Spinal cord (tissue), 10 donors: ENCODE results near the gene AIPL1. TPM values are rescaled to one million over a fixed set of nuclear protein-coding genes. Genes with fewer than 3 reads are reported as not detected.

Experiments
- DNase-seq, 6 donors: peaks; one replicate each; pipeline versions ENCODE4 v3.0.0 to v3.0.0-alpha.2; 2013 to 2015; ENCODE audit warnings: low spot score in 6 of 6, low read depth in 4 of 6
- H3K27ac ChIP-seq: one replicate; pipeline ENCODE4 v1.5.1; 2013; ENCODE audit warnings: low read depth, low read length, control low read depth
- H3K27me3 ChIP-seq: one replicate; pipeline ENCODE4 v1.6.1; 2013; ENCODE audit warnings: low read length; ENCODE audit not compliant: control insufficient read depth, insufficient read depth
- H3K36me3 ChIP-seq: one replicate; pipeline ENCODE4 v1.6.1; 2013; ENCODE audit warnings: low read length; ENCODE audit not compliant: control insufficient read depth, insufficient read depth
- H3K4me1 ChIP-seq: one replicate; pipeline ENCODE4 v1.6.1; 2013; ENCODE audit warnings: low read length; ENCODE audit not compliant: control insufficient read depth, insufficient read depth
- H3K4me3 ChIP-seq: one replicate; pipeline ENCODE4 v1.5.1; 2013; ENCODE audit warnings: low read depth, low read length, control low read depth
- H3K9me3 ChIP-seq: one replicate; pipeline ENCODE4 v1.6.1; 2013; ENCODE audit warnings: low read length; ENCODE audit not compliant: control insufficient read depth, insufficient read depth
- WGBS: methylation state at CpG from one replicate; pipeline ENCODE4 v1.1.5; 2013; ENCODE audit warnings: missing lambda C conversion rate; ENCODE audit not compliant: insufficient coverage; 5-methylcytosine and 5-hydroxymethylcytosine counted together
- polyA plus RNA-seq, 2 donors: library from polyadenylated mRNA; unstranded; fragments of 120-200 nt; gene quantifications; one replicate each; pipeline ENCODE4 v1.2.1, GENCODE V29; 2013; ENCODE audit not compliant: insufficient read length in 2 of 2
- total RNA-seq, 2 donors: library from RNA; depleted of rRNA in 1 of 2; stranded (reverse); fragments of 120-200 nt in 1 of 2; fragments of >200 nt in 1 of 2; gene quantifications; one replicate each; pipeline versions ENCODE4 v1.2.3 to v1.2.4, GENCODE V29; 2013 to 2014
- donor health status: healthy.

The AIPL1 gene
- total and polyA plus RNA-seq, 4 donors: 0.14 to 0.22 (median 0.16) TPM; not detected in 1

DNA sequence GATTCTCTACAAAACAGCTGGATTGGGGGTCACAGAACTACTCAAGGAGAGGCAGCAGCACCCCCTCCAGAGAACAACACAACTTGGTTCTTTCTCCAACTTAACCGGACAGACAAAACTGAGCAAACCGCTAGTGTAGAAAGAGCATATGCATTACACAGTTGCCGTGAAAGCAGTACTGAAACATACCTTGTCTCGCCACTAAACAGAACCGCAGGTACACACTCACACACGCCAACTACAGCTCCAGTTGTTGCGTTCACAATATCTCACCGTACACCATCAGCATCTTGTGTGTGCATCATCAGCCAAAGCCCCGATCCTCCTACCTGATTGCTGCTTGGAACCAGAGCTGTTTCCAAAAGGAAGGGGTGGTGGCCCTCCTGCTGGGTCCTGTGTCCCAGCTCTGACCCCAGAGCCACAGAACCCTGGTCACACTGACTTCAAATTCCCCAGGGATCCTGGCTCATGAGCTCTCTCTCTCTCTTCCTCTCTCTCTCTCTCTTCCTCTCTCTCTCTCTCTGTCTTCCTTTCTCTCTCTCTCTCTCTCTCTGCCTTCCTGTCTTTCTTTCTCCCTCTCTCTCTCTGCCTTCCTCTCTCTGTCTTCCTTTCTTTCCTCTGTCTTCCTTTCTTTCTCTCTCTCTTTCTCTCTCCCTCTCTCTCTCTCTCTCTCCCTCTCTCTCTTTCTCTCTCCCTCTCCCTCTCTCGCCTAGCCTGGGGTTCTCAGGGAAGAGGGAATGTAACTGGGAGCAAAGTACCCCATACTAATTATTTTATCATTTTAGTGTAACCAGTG, 17.7 kb upstream of the AIPL1 start:
- peaks cover 14% of the 10 kb centered on the region for H3K4me1 ChIP-seq
- peaks cover 46% of the 10 kb centered on the region for H3K36me3 ChIP-seq
- H3K4me3 ChIP-seq: no peak overlapping the region
- no peak overlapping the region for H3K27ac ChIP-seq
- no peak for DNase-seq
- no peaks in the 10 kb centered on the region for H3K9me3 ChIP-seq
- 87% methylated on average over 9 of the region's 10 CpGs for WGBS
- no peaks in the 10 kb centered on the region for H3K27me3 ChIP-seq

DNA sequence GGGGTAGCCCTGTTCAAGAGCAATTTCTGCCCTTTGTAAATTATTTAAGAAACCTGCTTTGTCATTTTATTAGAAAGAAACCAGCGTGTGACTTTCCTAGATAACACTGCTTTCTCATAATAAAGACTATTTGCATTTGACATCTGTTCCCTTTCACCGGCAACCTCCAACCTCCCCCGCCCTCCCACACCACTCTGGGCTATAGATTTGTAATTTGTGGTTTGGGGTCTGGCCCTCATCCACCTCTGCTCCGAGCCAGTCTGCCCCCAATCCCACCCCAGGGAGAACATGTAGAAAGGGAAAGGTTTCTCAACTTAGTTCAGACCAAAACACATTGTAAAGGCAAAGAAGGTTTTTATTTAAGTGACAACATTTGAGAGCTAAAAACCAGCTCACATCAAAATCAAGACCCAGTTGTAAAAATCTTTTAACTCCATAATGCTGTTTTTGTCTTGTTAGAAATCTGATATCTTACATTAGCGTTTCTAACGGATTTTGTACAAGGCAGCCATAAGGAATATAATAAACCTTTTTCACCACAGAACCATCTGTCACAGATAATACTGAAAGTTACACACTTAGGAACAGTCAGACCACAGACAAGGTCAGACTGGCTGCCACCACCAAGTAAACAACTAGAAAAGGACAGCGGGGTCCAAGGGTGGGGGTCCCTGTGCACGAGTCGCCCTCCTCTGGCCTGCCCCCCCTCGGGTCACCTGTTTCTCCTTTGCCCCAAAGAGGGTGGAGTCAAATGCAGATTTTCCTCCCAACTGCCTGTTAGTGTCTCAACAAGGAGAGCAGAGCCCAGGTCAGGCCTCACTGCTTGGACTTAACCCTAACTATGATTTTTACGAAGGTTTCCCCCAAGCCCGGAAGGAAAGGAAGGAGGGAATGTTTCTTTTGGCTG, 16.3 kb upstream of the AIPL1 start:
- Histone ChIP-seq H3K4me1 (peaks cover 14% of the 10 kb centered on the region), H3K27ac (no peak overlapping the region), H3K9me3 (no peaks in the 10 kb centered on the region), H3K36me3 (peaks cover 47% of the 10 kb centered on the region), H3K27me3 (no peaks in the 10 kb centered on the region), H3K4me3 (no peak overlapping the region)
- WGBS: 40% methylated on average over 4 of the region's 12 CpGs
- no peak for DNase-seq

DNA sequence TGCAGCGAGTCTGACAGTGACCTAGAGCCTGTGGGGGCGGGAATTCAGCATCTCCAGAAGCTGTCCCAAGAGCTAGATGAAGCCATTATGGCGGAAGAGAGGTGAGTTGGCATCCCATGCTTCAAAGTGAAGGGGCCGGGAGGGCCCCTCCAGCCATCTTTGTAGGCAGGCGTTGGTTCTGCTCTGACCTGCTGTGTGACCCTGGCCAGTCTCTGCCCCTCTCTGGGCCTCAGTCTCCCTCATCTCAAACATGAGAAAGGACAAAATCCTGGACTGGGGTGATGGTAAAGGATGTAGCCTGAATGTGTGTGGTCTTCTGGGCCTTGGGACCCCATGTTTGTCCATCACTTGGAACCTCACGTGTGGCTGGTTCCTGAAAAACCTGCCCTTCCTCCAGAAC, 14.4 kb upstream of the AIPL1 start:
- no peak for DNase-seq
- Histone ChIP-seq H3K36me3 (peaks cover 42% of the 10 kb centered on the region), H3K9me3 (no peaks in the 10 kb centered on the region), H3K27ac (no peak overlapping the region), H3K4me1 (peaks cover 12% of the 10 kb centered on the region), H3K27me3 (no peaks in the 10 kb centered on the region), H3K4me3 (no peak overlapping the region)
- WGBS: 97% methylated on average over 6 of the region's 6 CpGs

DNA sequence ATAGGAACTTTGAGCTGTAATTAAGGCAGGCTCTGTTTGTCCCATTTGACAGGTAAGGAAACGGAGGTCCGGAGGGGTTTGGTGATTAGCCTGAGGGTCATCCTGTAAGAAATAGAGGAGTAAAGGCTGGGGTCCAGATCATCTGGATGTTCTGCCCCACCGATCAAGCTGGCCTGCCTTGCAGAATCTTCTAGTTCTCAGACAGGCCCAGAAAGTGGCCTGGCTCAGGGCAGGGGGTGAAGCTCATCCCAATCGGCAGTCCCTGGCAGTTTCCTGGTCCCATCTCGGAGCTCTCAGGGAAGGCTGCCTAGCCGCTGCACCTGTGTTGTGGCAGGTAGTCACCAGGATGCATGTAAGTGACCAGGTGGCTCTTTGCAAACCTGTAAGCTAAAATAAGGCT, 13.6 kb upstream of the AIPL1 start:
- H3K27me3 ChIP-seq: no peaks in the 10 kb centered on the region
- 95% methylated on average over 6 of the region's 6 CpGs for WGBS
- peaks cover 39% of the 10 kb centered on the region for H3K36me3 ChIP-seq
- no peak overlapping the region for H3K4me3 ChIP-seq
- DNase-seq: no peak
- H3K4me1 ChIP-seq: peaks cover 15% of the 10 kb centered on the region
- H3K27ac ChIP-seq: no peak overlapping the region
- no peaks in the 10 kb centered on the region for H3K9me3 ChIP-seq

DNA sequence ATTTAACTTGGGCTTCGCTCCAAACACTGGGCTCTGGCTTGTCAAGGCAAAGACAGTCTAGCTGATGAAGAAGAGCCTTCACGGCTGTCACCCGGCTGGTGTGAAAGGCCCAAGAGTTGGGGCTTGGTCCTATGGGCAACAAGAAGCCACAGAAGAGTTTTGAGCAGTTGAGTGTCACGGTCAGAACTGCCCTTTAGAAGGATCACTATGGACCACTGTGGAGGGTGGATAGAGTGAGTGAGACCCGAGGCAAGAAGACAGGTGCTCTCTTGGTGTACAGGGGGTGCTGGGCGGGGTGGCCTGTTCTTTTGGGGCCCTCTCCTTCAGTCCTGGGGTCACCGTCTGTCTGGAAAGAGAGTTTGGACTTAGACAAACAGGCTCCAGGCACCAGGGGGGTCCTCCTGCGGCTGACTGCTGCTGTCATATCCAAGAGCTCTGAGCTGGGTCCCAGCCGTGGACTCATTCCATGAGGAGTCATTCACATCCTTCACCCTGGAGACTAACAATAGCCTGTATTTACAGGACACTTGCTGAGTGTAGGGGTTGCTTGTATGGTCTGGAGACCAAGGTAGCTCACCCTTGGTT, 11.7 kb upstream of the AIPL1 start:
- WGBS: 87% methylated on average over 8 of the region's 9 CpGs
- Histone ChIP-seq H3K27me3 (no peaks in the 10 kb centered on the region), H3K4me3 (no peak overlapping the region), H3K9me3 (no peaks in the 10 kb centered on the region), H3K27ac (no peak overlapping the region), H3K36me3 (peaks cover 30% of the 10 kb centered on the region), H3K4me1 (peaks cover 15% of the 10 kb centered on the region)
- no peak for DNase-seq

DNA sequence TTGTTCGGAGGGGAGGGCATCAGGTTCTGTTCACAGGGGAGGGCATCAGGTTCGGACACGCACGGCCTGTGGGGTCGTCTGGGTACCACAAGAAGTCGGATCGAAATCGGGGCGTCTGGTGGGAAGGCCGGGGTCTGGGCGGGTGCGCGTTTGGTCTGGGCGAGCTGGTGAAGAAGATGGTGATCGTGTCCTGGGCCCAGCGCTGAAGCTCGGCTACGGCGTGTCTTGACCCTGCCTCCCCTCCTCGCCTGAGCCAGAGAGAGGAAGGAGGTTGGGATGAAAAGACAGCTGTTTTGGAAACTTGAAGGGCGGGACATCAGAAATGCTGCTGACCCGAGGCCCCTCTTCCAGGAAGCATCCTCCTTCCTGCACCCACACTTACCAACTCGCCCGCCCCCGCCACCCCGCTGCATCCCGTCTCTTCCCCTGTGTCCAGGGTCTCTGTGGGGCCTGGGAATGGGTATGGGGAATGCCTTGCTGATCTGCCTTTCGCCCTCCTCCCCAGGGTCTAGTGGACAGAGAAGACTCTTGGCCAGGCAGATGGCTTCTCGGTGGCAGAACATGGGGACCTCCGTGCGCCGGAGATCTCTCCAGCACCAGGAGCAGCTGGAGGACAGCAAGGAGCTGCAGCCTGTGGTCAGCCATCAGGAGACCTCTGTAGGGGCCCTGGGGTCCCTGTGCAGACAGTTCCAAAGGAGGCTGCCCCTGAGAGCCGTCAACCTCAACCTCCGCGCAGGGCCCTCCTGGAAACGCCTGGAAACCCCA, 9.8 kb upstream of the AIPL1 start:
- Histone ChIP-seq H3K4me3 (peak overlapping the region; percentile 57), H3K36me3 (peaks cover 26% of the 10 kb centered on the region), H3K27me3 (no peaks in the 10 kb centered on the region), H3K4me1 (peaks cover 19% of the 10 kb centered on the region), H3K9me3 (no peaks in the 10 kb centered on the region), H3K27ac (no peak overlapping the region)
- no peak for DNase-seq
- WGBS: 23% methylated on average over 24 of the region's 36 CpGs

DNA sequence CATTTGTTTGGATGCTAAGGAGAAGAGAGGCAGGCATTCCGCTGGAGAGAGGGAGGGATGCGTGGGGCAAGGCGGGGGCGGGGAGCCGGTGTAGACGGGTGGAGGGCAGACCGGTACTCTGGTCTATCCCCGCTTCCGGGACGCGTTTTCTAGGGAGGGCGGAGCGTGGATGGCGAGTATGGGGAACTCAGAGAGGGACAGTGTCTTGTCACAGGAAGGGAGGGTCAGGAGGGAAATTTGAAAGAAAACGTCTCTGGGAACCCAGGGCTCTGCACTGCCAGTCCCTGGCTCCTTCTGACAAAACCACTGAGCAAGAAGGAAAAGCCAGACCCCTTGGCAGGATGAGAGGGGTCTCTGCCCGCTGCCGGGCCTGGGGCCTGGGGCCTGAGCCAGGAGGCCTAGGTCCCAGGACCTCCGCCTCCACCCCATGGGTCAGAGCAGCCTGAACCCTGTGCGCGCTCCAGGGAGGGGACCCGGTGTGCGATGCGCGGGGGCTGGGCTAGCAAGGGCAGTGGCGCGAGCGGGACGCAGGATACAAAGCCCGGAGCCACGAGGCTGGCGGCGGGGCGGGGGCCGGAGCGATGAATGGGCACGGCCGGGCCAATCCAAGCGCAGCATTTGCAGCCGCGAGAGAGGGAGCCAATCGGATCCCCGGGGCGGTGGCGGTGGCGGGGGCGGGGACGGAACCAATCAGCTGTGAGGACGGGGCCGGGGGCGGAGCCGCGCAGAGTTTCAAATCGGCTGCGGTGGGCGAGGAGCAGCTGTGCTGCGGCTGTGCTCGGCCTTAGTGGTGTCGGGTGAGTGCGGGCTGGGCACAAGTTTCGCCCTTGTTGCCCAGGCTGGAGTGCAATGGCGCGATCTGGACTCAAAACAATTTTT, 9.0 kb upstream of the AIPL1 start, which contains the start of gene PIMREG:
PIMREG (plus strand) TSS at position 764 of the 879 bp plus-strand sequence. CDS start 656 bp downstream, outside the sequence.
- H3K4me1 ChIP-seq: peaks cover 23% of the 10 kb centered on the region
- no peaks in the 10 kb centered on the region for H3K9me3 ChIP-seq
- H3K36me3 ChIP-seq: peaks cover 18% of the 10 kb centered on the region
- peak within 1 kb of the TSS; percentile 98 for H3K27ac ChIP-seq
- peak within 1 kb of the TSS; percentile 86 for H3K4me3 ChIP-seq
- WGBS: under 1% methylated on average over 62 of the region's 62 CpGs
- no peaks in the 10 kb centered on the region for H3K27me3 ChIP-seq
- peak; percentile 84 to 99 (median 94) for DNase-seq

DNA sequence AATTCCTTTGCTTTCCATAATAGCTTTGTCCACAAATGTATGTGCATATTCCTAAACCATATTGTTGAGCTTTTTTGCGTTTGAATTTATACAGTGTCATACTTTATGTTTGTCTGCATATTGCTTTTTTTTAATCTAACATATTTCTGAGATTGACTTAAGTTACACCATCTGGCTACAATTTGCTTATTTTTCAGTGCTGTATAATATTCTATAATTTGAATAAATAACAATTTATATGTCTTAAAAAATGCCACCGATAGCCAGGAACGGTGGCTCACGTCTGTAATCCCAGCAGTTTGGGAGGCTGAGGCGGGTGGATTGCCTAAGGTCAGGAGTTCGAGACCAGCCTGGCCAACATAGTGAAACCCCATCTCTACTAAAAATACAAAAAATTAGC, 7.9 kb upstream of the AIPL1 start:
- Histone ChIP-seq H3K27me3 (no peaks in the 10 kb centered on the region), H3K36me3 (peaks cover 13% of the 10 kb centered on the region), H3K9me3 (no peaks in the 10 kb centered on the region), H3K27ac (no peak overlapping the region), H3K4me3 (no peak overlapping the region), H3K4me1 (peaks cover 23% of the 10 kb centered on the region)
- WGBS: no CpG with 5 or more reads among the region's 6 CpGs
- no peak for DNase-seq
